Measurements from ENCODE around the gene FUT2. TPM values are rescaled to one million over a fixed set of nuclear protein-coding genes. Genes with fewer than 3 reads are reported as not detected.

Gene FUT2
- polyA plus RNA-seq, 1 donor (not counting 4 experiments of a cell fraction or from before 2014, with no cell fraction given) = 2.3 TPM

GRCh38 chr19:48670699-48671445, 24.9 kb upstream of the FUT2 start:
- Histone ChIP-seq H3K4me3 (ENCODE audit: control insufficient read depth in 2 of 3, extremely low read depth in 1 of 3, insufficient read depth in 2 of 3, low read depth in 1 of 3, low read length in 3 of 3) (no peak overlapping the region), H3K27me3 (ENCODE audit: control insufficient read depth, extremely low read depth, insufficient read depth, low read length) (no peaks in the 10 kb centered on the region), H3K4me2 (ENCODE audit: control insufficient read depth, extremely low read depth, insufficient read depth, low read depth, low read length) (no peak overlapping the region), H3K9me1 (ENCODE audit: control insufficient read depth, extremely low read depth, insufficient read depth, low read length) (no peaks in the 10 kb centered on the region), H3K27ac (ENCODE audit: control insufficient read depth, insufficient read depth, low read length) (no peak overlapping the region), H3K36me3 (ENCODE audit: control insufficient read depth in 2 of 2, extremely low read depth in 1 of 2, insufficient read depth in 2 of 2, low read length in 2 of 2) (no peaks in the 10 kb centered on the region), H2AFZ (ENCODE audit: control insufficient read depth, low read length) (no peak overlapping the region), H3K9me3 (ENCODE audit: control insufficient read depth, low read depth, low read length) (no peaks in the 10 kb centered on the region), H3K9ac (ENCODE audit: control insufficient read depth, extremely low read depth, insufficient read depth, low read length) (no peak overlapping the region), H4K20me1 (ENCODE audit: control insufficient read depth, extremely low read depth, insufficient read depth, low read length) (no peaks in the 10 kb centered on the region), H3K79me2 (ENCODE audit: control insufficient read depth, insufficient read depth, low read length) (no peaks in the 10 kb centered on the region), H3K4me1 (ENCODE audit: control insufficient read depth, extremely low read depth, insufficient read depth, low read length) (no peaks in the 10 kb centered on the region)
- DNase-seq (ENCODE audit: low read depth, low spot score) = no peak
- no peak for FAIRE-seq
- TF ChIP-seq EZH2 (IDR thresholded peaks at IDR 0.05; ENCODE audit: low read length) (no peak), CTCF (optimal IDR thresholded peaks at IDR 0.05 in 1 of 3, IDR thresholded peaks at IDR 0.05 in 1 of 3, conservative IDR thresholded peaks at IDR 0.05 in 1 of 3; ENCODE audit: extremely low read depth in 1 of 3, insufficient read depth in 2 of 3, low read length in 3 of 3) (no peak)
- dilution Hi-C loops (cut with MboI; ENCODE audit: extremely low pct_ligation_motif_present, low sequenced_read_pairs) = no loop called here

DNA sequence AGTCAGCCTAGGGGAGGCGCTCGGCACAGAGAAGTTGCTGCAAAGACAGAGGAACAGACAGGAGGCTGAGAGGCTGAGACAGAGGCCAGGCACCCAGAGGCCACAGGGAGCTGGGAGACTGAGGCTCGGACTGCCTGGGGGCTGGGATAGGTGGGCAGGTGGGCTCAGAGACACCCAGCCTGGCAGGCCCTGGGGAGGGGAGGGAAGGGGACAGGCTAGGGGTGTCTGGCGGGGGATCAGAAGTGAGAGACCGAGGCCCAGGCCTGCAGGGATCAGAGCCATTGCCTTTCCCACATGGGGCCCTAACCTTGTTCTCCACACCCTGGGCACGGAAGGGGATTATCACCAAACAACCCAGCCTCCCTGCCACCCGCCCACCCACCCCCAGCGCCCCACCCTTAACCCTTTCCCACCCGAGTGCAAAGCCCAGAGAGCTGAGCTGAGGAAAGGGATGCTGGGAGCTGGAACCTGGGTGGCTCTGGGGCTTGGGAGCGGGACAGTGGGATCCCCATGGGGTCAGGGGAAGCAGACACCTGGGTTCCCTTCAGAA, 24.2 kb upstream of the FUT2 start:
- Histone ChIP-seq H3K9me3 (ENCODE audit: control insufficient read depth, low read depth, low read length) (no peaks in the 10 kb centered on the region), H3K4me3 (ENCODE audit: control insufficient read depth in 2 of 3, extremely low read depth in 1 of 3, insufficient read depth in 2 of 3, low read depth in 1 of 3, low read length in 3 of 3) (no peak overlapping the region), H3K27ac (ENCODE audit: control insufficient read depth, insufficient read depth, low read length) (no peak overlapping the region), H3K36me3 (ENCODE audit: control insufficient read depth in 2 of 2, extremely low read depth in 1 of 2, insufficient read depth in 2 of 2, low read length in 2 of 2) (no peaks in the 10 kb centered on the region), H3K4me2 (ENCODE audit: control insufficient read depth, extremely low read depth, insufficient read depth, low read depth, low read length) (no peak overlapping the region), H3K9ac (ENCODE audit: control insufficient read depth, extremely low read depth, insufficient read depth, low read length) (no peak overlapping the region), H3K79me2 (ENCODE audit: control insufficient read depth, insufficient read depth, low read length) (no peaks in the 10 kb centered on the region), H2AFZ (ENCODE audit: control insufficient read depth, low read length) (no peak overlapping the region), H4K20me1 (ENCODE audit: control insufficient read depth, extremely low read depth, insufficient read depth, low read length) (no peaks in the 10 kb centered on the region), H3K4me1 (ENCODE audit: control insufficient read depth, extremely low read depth, insufficient read depth, low read length) (no peaks in the 10 kb centered on the region), H3K27me3 (ENCODE audit: control insufficient read depth, extremely low read depth, insufficient read depth, low read length) (no peaks in the 10 kb centered on the region), H3K9me1 (ENCODE audit: control insufficient read depth, extremely low read depth, insufficient read depth, low read length) (no peaks in the 10 kb centered on the region)
- FAIRE-seq (no peak), DNase-seq (ENCODE audit: low read depth, low spot score) (no peak)
- dilution Hi-C loops (cut with MboI; ENCODE audit: extremely low pct_ligation_motif_present, low sequenced_read_pairs) = no loop called here
- TF ChIP-seq EZH2 (IDR thresholded peaks at IDR 0.05; ENCODE audit: low read length) = no peak
- no peak for TF ChIP-seq CTCF (optimal IDR thresholded peaks at IDR 0.05 in 1 of 3, IDR thresholded peaks at IDR 0.05 in 1 of 3, conservative IDR thresholded peaks at IDR 0.05 in 1 of 3; ENCODE audit: extremely low read depth in 1 of 3, insufficient read depth in 2 of 3, low read length in 3 of 3)

All from keratinocyte (primary cell).